Measurements from ENCODE around the gene KLHL42. TPM values are rescaled to one million over a fixed set of nuclear protein-coding genes. Genes with fewer than 3 reads are reported as not detected.

KLHL42 gene
- total RNA-seq, 4 donors from 2014 or later: 14.0 to 30.3 (median 25.0) TPM

GRCh38 chr12:27821259-27821973, 41.4 kb downstream of the KLHL42 start:
- Histone ChIP-seq H3K36me3 (no peaks in the 10 kb centered on the region), H3K27ac (no peak overlapping the region), H3K27me3 (no peaks in the 10 kb centered on the region), H3K9me3 (no peaks in the 10 kb centered on the region), H3K4me1 (peaks cover 6% of the 10 kb centered on the region), H3K4me3 (no peak overlapping the region)
- no peak for TF ChIP-seq EP300 (IDR thresholded peaks at IDR 0.05)
- TF ChIP-seq, protein P1, sequence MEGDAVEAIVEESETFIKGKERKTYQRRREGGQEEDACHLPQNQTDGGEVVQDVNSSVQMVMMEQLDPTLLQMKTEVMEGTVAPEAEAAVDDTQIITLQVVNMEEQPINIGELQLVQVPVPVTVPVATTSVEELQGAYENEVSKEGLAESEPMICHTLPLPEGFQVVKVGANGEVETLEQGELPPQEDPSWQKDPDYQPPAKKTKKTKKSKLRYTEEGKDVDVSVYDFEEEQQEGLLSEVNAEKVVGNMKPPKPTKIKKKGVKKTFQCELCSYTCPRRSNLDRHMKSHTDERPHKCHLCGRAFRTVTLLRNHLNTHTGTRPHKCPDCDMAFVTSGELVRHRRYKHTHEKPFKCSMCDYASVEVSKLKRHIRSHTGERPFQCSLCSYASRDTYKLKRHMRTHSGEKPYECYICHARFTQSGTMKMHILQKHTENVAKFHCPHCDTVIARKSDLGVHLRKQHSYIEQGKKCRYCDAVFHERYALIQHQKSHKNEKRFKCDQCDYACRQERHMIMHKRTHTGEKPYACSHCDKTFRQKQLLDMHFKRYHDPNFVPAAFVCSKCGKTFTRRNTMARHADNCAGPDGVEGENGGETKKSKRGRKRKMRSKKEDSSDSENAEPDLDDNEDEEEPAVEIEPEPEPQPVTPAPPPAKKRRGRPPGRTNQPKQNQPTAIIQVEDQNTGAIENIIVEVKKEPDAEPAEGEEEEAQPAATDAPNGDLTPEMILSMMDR (IDR thresholded peaks at IDR 0.05): peak; percentile 63 to 67
- WGBS: 15% methylated on average over 7 of the region's 7 CpGs
- no peak for DNase-seq (ENCODE audit: low spot score in 2 of 2)

DNA sequence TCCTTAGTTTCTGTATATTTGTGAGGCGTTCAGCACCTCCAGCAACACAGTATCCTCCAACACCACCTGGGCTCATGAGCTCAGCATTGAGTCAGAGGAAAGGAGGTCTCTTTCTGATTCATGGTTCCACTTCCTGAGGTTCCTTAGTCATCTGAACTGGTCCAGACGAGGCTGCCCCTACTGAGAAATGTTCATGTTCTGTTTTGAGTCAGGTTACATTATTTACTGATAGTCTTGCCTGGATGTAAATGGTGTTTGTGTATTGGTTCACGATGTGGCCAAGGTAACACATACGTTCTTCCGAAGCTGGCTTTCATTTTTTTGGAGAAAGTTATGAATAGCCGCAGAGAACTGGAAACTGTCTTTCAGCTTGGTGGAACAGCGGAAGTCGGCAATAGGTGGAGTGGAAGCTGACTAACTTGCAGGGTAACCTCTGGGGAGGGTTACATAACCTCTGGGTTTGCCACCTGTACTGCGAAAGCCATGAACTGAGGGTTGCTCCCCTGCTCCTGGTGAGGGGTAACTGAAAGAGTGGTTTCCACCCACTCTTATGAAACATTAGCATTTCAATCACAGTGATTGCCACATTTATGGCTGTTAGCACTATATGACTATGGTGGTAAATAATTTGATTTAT, 42.2 kb downstream of the KLHL42 start:
- DNase-seq (ENCODE audit: low spot score in 2 of 2): no peak
- Histone ChIP-seq H3K4me3 (no peak overlapping the region), H3K36me3 (no peaks in the 10 kb centered on the region), H3K27me3 (no peaks in the 10 kb centered on the region), H3K9me3 (no peaks in the 10 kb centered on the region), H3K27ac (no peak overlapping the region), H3K4me1 (peaks cover 6% of the 10 kb centered on the region)
- 73% methylated on average over 9 of the region's 9 CpGs for WGBS
- no peak for TF ChIP-seq EP300 (IDR thresholded peaks at IDR 0.05)
- TF ChIP-seq, protein P1 (IDR thresholded peaks at IDR 0.05): no peak
- no peak for TF ChIP-seq POLR2AphosphoS5 (IDR thresholded peaks at IDR 0.05)
- TF ChIP-seq POLR2A (IDR thresholded peaks at IDR 0.05): no peak

- Histone ChIP-seq H3K4me1 (peaks cover 6% of the 10 kb centered on the region), H3K36me3 (no peaks in the 10 kb centered on the region), H3K27me3 (no peaks in the 10 kb centered on the region), H3K4me3 (no peak overlapping the region), H3K9me3 (no peaks in the 10 kb centered on the region), H3K27ac (no peak overlapping the region)
- no peak for TF ChIP-seq EP300 (IDR thresholded peaks at IDR 0.05)
- 84% methylated on average over 5 of the region's 5 CpGs for WGBS
- no peak for DNase-seq (ENCODE audit: low spot score in 2 of 2)
Observed at GRCh38 chr12:27823038-27823437, 43.0 kb downstream of the KLHL42 start.

- TF ChIP-seq, protein P1 (IDR thresholded peaks at IDR 0.05): no peak
- TF ChIP-seq POLR2A (IDR thresholded peaks at IDR 0.05) (no peak), EP300 (IDR thresholded peaks at IDR 0.05) (no peak), POLR2AphosphoS5 (IDR thresholded peaks at IDR 0.05) (no peak)
- Histone ChIP-seq H3K4me1 (peaks cover 6% of the 10 kb centered on the region), H3K36me3 (no peaks in the 10 kb centered on the region), H3K27ac (no peak overlapping the region), H3K9me3 (no peaks in the 10 kb centered on the region), H3K4me3 (no peak overlapping the region), H3K27me3 (no peaks in the 10 kb centered on the region)
- WGBS: 72% methylated on average over 12 of the region's 12 CpGs
- DNase-seq (ENCODE audit: low spot score in 2 of 2): no peak
Observed at GRCh38 chr12:27824126-27824842, 44.3 kb downstream of the KLHL42 start.

DNA sequence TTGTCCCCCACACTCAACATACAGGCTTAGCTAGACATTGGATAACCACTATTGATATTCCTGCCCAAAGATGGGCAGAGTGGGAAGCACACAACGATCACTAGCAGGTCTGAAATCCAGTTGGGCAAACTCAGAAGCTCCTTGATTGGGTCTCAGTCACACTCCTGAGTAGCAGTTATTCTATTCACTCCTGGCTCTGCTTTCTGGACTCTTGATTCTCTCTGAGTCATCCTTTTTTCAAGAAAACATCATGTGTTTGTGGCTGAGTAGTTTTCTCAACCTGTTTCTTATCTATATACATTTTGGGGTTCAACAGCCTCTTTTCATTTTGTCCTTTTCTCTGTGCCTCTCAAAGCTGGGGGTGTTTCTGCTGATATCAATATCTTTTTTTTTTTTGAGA, 46.0 kb downstream of the KLHL42 start:
- Histone ChIP-seq H3K4me1 (peaks cover 5% of the 10 kb centered on the region), H3K27me3 (no peaks in the 10 kb centered on the region), H3K36me3 (no peaks in the 10 kb centered on the region), H3K9me3 (no peaks in the 10 kb centered on the region), H3K27ac (no peak overlapping the region), H3K4me3 (no peak overlapping the region)
- WGBS: 93% methylated on average over 1 of the region's 1 CpG
- TF ChIP-seq POLR2AphosphoS5 (IDR thresholded peaks at IDR 0.05) (no peak), EP300 (IDR thresholded peaks at IDR 0.05) (no peak), POLR2A (IDR thresholded peaks at IDR 0.05) (no peak)
- TF ChIP-seq, protein P1 (IDR thresholded peaks at IDR 0.05): no peak
- no peak for DNase-seq (ENCODE audit: low spot score in 2 of 2)
